IPS DF 19.7 (cell line): ENCODE data around the gene NDST4.
A peak's percentile ranks its signal among the peaks of the same experiment; 100 is the strongest.
"Not testable (repeated sequence)": the region's sequence is repeated elsewhere in the genome, so short reads cannot be mapped to it uniquely, and the experiment has no call there.

Source experiments
- DNase-seq: peaks from one replicate; pipeline ENCODE4 v3.0.0-alpha.2; 2013; ENCODE audit warnings: low read depth, low spot score

The NDST4 gene

DNA sequence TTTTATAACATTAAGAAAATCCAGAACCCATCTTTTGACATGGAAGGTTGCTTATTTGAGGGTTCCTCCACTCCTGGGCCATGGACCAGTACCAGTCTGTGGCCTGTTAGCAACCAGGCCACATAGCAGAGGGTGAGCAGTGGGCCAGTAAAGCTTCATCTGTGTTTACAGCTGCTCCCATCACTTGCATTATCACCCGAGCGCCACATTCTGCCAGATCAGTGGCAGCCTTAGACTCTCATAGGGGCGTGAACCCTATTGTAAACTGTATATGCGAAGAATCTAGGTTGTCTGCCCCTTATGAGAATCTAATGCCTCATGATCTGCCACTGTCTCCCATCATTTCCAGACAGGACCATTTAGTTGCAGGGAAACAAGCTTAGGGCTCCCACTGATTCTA is 58.6 kb downstream of the NDST4 start:
- no peak for DNase-seq

DNA sequence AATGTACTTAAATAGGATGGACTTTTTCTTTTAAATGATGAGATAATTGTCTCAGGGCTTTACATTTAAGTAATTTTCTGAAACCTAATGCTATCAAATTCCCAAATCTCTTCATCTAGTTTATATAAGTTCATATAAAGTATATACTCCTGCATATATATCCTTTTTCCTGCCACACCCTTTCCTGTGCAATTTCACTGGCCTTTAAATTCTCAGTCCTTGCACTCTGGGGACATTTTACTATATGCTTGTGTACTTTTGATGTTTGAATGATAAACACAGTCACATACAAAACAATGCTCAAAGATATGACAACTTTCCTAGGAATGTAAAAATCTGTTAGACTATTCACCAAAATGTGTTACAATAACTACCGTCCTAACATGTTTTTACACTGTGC is 60.1 kb downstream of the NDST4 start:
- no peak for DNase-seq

DNA sequence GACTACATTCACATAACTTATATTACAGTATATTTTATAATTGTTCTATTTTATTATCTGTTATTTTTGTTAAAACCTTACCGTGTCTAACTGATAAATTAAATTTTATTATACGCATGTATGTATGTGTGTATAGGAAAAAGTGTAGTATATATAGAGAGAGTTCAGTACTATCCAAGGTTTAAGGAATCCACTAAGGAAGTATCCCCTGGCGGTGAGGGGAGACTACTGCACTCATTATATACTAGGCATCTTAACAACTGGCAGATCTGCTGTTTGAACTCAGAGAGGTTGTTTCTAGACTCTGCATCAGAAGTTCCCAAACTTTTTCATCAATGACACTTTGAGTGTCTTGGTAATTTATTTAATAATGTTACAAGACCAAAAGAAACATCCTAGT is 70.9 kb downstream of the NDST4 start:
- no peak for DNase-seq

DNA sequence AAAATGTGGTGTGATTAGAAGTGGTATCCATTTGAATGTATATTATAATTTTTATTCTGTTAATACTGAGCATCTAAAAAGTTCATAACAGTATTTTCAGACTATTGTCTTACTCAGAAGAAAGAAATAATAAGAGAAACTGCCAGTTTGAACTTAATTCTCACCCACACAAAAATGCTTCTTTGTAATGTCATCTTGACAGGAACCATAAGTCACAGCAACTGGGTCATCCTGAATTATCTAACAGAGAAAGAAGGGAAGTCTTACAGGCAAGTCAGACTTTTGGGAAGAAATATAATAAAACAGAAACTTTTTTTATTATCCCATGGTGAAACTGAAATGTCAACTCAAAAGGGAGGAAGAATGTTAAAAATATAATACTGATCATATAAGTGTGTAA is 83.1 kb downstream of the NDST4 start:
- no peak for DNase-seq

DNA sequence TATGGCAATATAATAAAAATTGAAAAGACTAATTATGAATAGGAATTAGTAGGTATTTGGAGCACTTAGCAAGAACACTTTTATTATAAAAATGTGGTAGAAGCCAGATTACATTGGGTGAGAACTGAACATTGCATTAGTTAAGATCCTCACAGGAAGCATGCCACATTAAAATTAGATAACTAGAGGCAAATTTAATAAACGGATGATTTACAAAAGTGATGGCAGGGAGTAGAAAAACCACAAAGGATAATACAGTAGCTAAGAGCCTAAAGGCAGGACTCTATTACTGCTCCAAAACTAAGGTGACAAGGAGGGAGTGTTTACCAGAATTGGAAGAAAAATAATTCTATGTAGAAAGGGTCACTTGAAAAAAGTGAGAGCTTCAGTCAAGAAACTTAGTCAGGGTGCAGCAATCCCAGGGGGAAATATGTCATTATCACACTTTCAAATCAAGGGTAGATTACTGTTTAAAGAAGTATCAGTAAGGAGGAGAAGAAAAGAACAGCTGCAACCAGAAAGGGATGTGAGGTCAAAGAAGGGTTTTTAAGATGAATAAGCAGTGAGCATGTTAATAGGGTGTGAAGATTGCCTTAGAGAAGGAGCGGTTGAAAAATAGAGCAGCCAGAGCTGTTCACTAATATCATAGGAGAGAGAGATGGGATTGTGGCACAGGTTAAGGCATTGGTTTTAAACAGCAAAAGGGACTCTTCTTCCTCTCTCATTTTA is 84.6 kb downstream of the NDST4 start:
- no peak for DNase-seq

DNA sequence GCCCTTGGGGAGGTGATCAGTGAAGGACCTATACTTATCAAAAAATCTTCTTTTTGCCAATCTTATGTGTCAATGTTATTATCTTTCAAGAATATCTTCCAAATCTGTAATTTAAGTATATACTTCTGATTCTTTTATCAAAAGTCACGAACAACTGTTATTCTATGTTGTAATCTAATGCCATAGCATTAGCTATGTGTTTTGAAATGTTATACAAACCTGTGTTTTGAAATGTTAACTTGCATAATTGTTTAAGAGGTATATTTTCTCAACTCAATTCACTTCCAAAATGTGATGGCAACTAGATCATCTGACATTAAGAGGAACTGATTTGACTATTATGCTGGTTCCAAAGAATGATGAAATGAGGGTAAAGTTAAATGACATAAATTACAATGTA is 113.5 kb downstream of the NDST4 start:
- DNase-seq: no peak

DNA sequence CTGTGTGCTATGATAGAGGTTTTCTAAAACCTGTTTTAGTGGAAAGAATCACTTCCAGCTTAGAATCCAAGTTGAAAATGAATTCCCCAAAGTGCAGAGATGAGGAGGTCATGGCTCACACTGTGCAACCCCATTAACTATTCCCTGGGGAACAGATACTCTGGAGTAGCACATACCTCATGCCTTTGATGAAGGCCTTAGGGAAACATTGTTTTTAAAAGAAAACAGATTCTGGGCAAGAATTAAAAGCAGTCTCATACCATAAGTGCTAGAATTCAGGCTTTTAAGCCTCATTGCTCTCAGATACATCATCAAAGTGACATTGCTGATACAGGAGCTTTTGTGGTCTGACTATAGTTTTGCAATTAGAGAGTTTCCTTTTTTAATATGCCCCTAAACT is 115.1 kb downstream of the NDST4 start:
- no peak for DNase-seq

DNA sequence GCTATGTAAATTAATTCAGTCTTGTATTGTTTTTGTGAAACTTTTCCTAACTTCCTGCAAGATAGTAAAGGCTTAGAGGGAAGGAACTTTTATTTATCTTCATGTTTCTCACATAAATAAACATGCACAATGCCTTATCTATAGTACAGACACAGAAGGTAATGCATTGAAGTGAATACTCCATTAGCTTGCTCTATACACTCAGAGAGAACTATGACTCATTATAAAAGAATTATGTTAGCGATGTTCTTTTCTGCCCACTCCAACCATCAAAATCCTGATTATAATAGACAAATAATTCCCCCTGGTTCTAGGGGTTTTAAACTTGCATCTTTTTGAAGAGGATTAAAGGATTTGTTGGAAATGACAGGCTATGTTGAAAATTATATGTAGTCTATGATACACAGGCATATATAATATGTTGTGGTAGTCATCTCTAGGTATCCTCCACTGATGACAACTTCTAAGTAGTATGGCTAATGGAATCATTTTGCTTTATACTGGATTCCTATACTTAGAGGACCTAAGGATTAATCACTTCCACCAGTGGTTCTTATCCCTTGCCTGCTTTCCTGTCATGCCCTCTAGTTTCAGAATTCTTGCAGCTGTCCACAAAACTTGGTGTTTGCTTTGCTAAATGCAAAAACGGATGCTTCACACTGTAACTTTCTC is 115.7 kb downstream of the NDST4 start:
- DNase-seq: no peak

DNA sequence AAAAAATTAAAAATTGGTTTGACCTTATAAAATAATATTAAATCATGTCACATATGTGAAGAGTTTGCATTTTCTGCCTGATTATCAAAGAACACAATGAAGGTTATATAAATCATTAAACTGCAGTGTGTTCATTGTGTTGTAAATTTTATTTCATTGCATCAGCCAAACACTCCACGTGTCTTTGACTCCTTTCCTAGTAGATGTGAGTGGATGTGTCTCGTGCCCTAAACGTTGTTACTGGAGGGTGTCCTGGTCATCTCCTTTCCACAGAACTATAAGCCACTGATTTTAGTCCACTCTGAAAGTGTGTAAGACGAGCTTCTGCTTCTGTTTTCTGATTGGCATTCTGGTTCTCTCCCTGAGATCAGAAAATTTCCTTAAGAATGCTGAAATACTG is 127.3 kb downstream of the NDST4 start:
- DNase-seq: no peak

DNA sequence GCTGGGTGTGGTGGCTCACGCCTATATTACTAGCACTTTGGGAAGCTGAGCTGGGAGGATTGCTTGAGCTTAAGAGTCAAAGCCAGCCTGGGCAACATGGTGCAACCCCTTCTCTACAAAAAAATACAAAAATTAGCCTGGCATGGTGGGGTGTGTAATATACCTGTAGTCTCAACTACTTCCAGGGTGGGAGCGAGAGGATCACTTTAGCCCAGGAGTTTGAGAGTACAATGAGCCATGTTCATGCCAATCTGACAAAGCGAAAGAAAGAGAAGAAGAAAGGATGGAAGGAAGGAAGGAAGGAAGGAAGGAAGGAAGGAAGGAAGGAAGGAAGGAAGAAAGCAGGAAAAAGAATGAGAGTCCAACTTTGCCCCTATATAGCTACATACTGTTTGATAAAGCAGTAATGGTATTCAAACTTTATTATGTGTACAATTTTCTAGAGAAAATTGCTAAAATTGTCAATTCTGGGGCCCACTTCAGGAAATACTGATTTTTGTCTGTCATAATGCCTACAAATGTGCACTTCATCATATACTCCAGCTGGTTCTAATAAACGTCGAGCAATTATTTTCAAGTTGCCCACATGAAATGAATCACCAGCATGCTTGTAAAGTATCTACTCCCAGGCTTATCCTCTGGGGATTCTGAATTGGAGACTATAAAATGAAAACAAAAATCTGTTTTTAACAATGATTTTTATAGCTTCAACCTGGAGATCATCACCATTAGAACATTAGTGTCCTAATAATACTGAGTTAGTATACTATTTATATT is 132.3 kb downstream of the NDST4 start:
- no peak for DNase-seq

DNA sequence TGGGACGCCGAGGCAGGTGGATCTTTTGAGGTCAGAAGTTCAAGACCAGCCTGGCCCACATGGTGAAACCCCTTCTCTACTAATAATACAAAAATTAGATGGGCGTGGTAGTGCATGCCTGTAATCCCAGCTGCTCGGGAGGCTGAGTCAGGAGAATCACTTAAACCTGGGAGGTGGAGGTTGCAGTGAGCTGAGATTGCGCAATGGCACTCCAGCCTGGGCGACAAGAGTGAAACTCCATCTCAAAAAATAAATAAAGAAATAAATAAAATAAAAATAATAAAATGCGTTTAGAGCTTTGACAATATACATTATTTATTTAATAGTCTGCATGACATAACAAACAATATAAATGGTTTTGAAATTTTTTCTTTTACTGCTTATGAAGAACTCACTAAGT is 133.0 kb downstream of the NDST4 start:
- not testable (repeated sequence) for DNase-seq

DNA sequence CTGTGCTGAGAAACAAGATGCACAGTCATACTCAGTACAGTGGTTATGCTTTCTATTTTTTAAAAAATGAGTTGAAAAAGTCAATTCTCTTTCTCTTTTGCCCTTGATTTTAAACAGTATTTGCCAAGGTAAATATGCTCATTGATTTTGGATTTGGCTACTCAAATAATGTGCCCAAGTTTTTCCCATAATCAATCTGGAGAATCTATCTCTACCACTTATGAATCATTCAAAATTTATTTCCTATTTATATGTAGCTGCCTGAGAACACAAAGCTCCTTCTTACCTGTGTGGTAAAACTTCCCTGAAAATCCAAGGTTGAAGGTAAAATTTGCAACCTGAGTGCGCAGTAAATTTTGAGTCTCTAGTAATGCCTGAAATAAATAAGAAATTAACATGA is 136.5 kb downstream of the NDST4 start:
- DNase-seq: no peak

DNA sequence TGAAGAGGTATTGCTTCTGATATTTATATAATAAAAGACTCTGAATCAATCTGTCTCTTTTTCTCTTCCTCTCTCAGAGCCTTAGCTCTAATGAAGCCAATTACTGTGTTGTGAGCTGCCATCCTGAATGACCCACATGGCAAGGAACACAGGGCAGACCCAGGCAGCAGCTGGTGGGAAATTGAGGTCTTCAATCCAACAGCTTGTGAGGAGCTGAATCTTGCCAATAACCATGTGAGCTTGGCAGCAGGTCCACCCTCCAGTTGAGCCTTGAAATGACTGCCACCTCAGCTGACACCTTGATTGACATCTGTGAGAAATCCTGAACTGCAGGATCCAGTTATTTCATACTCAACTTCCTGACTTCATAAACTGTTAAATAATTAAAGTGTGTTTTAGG is 149.4 kb downstream of the NDST4 start:
- no peak for DNase-seq

DNA sequence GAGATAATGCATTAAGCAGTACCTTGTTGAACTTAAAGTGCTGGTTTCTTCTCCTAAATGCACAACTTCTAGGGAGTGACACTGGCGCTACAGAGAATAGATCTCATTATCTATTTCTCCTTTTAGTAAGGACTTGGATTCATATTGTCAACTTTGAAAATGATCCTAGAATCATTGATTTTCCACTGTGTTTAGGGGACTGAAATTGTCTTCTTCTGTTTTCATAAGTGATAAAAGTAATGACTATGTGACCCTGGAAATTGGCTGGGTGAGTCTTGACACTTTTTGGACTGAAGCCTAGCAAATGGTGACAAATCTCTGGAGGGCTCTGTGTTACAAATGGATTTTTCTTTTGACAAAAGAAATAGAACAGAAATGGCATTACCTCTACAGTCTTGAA is 167.8 kb downstream of the NDST4 start:
- no peak for DNase-seq

DNA sequence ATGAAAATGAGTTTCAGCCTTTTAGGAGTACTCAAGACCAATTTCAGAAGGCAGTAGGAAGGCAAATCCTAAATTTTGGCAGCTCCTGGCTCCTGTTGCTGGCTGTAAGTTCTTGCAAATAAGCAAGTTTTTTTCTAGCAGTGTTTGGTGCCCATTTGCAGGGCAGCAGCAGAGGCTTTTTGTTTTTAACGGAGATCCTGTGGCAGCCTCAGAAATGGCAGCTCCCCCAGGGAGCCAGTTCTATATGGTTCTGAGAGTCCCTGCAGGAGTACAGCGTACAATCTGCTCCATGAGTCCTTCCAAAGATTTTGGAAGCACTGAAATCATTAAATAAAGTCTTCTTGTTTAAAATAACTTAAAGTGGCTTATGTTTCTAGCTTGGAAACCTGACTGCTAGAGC is 171.9 kb downstream of the NDST4 start:
- DNase-seq: no peak

DNA sequence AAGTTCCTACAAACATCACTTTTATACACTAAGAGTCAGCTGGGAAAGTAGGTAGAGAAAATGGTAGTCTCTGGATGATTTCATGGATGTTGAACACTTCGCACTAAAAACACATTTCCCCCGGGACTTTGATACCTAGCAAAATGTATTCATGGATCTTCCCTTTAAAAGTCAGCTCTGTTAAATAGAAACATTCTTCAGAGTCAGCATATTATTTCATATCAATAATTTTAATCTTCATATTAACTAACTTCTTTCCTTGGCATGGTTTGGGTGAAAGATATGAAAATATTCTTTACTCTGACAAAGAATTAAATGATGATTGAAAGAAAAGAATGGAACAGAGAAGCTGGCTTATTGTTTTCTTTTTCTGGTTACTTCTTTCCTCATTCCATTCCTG is 185.5 kb downstream of the NDST4 start:
- DNase-seq: no peak

DNA sequence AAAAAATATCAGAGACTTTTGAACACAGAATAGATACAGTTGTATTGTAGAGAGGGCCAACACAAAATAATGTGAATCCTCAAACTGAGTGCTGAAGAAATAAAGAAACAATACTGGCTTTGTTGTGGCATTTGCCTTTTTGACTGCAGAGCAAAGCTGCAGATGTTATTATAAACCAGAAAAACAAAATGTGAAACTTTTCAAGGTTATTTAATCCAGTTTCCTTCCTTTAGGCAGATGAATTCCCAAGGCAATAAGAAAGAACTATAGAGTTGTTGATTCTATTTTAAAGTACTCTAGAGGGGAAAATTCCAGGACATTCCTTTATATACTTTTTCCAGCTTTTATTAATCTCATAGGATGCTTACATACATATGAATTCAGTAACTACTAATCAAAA is 186.8 kb downstream of the NDST4 start:
- no peak for DNase-seq

DNA sequence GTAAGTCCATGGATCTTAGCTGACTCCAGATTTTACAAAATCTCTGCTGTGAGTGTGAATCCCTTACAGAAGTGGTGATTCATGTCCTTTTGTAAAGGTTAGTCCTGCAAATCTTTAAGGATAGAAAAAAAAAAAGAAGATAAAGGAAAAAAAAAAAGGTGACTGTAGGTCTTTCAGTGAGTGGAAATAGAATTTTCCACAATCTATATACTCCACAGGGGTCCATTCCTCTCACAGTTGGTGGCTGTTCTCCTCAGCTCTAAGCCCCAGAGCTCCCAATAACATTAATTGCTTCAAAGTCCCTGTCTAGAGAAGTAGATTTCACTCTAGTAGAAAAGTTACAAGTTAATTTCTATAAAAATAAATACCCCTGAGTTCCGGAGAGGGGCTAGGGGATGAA is 189.1 kb downstream of the NDST4 start:
- peak; percentile 56 for DNase-seq

DNA sequence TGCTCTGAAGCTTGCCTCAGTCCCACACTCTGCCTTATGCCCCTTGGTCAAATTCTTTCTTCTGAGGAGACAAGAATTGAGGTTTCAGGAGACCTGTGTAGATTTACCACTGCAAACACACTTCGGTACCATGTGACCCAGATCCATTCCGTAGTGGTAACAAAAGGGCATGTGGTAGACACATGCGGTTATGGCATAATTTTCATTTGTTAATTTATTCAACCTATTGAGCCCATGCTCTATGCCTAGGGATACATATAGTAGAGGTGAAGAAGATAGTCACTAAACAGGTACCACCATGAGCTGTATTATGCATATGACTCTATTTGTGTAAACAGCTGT is 190.9 kb downstream of the NDST4 start:
- DNase-seq: no peak

DNA sequence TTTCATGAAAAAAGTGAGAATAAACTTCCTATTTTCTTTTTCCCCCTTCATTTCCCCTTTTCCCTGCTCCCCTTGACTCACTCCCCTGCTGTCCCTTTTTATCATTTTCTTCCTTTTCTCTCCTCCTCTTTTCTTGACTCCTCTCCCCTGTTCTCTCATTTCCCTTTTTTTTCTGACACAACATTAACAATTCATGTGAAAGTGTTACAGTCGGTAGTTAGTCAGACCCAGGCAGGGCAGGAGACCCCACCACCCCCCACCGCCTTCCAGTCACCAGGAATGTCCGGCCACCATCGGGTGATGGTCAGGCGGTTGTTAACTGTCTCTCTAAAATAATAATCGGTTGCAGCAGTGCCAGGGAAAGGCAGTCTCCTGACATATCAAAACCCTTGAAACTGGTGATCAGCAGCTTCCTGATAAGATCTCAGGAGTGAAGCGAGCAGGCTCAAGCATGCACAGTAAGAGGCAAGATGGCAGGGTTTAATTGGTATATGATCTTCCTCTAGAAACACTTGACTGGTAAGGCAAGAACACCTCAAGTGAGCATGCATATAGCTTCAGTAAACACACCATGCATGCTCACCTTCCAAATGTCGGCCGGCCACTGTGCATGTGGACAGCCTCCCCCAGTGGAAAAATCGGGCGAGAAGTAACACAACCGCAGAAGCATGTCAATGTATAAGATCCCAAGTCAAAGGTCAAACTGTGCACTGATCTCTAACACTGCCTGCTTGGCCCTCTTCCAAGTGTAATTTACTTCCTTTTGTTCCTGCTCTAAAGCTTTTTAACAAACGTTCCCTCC is 191.4 kb downstream of the NDST4 start:
- DNase-seq: no peak

DNA sequence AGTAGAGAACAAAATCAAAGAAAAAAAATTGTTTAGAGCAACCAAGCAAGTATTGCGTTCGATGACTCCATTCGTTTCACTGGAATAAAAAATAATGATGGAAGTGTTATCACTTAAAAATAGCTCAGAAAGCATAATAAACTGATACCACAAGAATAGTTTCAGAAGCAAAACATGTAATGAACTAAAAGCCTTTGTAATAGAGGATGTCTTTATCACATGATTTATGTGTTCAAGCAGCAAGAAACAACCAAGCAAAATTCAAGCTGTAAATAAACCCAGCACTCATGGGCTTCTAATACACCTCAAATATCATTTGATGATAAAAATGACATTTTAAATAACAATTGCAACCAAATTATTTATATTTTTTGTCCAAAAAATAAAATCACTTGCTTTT is 192.2 kb downstream of the NDST4 start:
- DNase-seq: no peak

DNA sequence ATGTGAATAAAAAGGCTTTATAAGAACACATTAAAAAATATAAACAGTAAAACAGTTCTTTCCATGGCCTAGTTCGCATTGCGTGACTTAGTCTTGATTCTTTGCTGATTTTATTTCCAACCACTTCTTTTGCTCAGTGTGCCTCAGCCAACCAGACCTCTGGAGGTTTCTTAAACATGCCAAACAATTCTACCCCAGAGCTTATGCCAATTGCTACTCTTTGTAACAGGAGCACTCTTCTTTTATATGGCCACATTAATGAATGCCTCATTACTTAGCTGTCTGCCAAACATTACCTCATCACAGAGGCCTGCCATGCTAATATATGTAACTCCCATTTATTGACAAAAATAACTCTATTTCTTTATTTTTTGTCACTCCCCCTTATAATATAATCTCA is 202.3 kb downstream of the NDST4 start:
- DNase-seq: no peak
